NCI-H2107 (cell line): ENCODE measurements around the gene PRKAA2.

ENCODE experiments used
- DNase-seq: peaks from one replicate; lab custom pipeline; 2025; lab: John Stamatoyannopoulos, UW

PRKAA2 gene

DNA sequence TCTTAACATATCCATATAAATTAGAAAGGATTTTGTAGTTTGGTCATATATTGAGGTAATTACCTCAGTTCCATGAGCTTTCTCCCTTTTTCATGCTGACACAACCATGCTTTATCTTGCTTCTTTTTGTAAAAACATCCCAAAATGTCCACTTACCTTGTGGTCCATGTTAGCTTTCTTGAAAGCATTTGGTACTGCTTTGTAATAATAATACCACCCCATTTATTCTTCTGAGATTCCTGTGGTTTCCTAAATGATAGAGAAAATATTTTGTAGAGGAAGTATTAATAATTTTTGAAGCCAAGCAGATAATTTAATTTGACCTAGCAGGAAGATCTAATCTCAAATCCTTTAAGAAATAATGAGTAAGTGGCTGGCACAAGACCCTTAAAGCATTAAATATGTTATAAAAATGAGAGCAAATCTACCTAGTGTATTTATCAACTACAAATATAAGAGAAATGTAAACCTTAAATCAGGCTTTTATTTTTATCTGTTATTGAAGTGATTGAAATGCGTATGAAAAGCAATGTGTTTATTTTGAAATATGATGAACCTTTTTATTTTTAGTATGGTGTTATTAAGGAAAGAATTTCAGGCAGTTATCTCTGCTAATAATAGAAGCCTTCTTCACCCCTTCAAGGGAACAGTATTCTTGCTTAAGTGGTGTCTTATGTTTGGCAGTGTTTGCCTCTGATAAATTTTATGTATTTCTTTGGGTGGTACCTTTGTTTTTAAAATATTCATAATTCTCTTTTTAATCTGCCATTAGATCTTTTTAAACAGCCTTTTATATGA, 9.2 kb downstream of the PRKAA2 start:
- no peak for DNase-seq

DNA sequence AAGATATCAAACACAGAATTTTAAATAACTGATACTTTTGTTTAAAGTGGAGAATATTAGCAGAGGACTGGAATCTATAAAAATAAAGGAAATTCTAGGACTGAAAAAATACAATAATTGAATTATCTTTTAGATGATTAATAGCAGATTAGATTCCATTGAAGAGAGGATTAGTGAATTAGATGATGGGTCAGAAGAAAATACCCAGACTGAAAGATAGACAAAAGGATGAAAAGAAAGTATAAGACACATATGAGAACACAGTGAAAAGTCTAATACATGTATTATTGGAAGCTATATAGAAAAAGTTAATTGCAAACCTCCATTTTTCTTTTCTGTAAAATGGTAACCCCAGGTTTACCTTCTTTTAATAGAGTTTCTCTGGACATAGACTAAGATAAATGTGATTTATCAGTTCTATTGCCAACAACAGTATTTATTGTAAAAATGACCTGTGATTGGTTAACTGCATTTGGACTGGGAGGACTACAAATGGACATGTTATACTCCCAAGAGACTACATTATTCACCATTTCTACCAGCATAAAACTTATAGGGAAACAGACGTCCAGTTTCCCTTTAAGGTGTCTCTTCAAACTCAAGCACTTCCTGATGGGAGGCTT, 11.0 kb downstream of the PRKAA2 start:
- DNase-seq = no peak

DNA sequence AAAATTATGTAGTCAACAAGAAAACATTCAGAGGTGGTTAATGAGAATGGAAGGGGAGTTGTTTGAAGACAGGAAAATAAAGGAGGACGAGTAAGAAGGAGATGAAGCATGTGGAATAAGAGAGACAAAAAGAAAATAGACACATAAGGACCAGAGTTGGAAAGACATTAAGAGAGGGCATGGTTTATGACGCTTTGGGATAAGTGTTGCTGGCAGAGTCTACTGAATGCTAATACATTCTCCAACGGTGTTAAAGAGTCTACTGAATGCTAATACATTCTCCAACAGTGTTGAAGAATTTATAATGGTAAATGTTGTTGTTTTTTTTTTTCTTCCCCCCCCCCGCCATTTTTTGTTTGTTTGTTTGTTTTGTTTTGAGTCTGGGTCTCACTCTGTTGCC, 13.1 kb downstream of the PRKAA2 start:
- no peak for DNase-seq

DNA sequence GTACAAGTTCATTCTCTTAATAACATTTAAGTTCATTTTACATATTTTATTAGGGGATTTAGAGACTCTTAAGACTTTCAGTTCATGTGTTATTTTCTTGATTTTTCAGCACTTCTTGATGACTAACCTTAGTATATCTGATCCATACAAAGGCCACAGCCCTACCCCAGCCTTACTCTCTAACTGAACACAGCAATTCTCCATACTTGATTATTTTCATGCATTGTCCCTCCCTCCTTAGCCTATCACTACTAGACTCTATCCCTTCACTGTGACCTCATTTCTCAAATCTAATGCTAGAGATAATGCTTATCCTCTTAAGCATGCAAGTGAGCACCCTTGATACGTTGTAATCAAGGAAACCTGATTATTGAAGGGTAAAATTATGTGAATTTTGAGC, 15.2 kb downstream of the PRKAA2 start:
- DNase-seq = no peak

DNA sequence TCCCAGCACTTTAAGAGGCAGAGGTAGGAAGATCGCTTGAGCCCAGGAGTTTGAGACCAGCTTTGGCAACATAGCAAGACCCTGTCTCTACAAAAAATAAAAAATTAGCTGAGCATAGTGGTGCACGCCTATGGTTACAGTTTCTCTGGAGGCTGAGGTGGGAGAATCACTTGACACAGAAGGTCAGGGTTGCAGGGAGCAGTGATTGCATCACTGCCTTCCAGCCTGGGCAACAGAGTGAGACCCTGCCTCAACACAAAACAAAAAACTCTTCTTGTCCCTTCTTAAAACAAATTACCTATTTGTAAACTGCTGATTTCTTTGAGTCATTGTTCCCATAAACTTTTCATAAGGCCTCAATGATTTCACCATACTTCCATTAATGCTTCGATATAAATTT, 18.7 kb downstream of the PRKAA2 start:
- no peak for DNase-seq

DNA sequence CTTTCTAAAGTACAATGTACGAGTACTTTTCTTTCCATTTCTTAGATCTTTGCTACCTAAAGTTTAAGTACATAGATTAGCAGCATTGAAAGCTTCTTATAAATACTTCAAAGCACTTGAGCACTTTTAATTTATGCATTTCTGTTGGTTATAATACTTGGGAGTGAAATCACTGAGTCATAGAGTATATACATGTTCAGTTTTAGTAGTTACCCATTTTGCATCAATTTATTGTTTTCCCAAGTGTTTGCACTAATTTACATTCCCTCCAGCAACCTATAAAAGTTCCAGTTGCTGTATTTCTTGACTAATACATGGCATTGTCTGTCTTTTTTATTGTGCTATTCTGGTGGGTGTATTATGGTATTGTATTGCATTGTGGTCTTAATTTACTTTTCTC, 20.3 kb downstream of the PRKAA2 start:
- DNase-seq = no peak

DNA sequence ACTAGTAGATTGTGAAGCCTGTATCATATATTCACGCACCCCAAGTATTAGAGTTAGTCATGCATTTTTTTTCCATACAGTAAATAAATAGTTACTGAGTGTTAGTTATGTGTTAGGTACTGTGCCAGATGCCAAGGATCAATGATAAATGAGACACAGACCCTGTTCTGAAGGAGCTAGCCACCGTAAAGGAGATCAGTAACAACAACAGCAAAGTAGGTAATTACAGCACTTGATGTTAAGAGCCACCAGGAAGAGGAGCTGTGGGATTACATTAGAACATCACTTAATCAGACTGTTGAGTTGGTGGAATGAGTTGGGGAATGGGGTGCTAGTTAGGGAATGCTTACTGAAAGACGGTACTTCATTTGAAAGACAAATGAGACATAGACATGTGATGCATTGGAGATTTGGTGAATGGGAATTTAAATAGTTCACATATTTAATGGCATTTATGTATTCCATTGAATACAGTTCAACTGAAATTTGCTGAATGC, 21.0 kb downstream of the PRKAA2 start:
- DNase-seq = no peak

DNA sequence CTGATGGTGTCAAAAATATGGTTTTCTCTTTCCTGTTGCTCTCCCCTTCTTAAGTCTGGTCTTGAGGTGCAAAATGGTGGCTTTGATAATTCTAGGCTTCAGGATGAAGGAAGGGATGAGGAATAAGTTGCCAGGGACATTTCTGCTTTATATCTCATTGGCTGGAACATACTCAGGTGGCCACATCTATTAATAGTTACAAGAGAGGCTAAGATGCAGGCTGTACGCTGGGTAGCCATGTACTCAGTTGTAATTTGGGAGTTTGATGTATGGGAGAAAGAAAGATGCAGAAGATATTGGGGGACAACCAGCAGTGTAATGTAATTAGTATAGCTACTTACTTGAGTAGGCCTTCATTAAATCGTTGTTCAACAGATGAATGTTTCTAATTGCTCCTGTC, 25.2 kb downstream of the PRKAA2 start:
- DNase-seq = no peak

DNA sequence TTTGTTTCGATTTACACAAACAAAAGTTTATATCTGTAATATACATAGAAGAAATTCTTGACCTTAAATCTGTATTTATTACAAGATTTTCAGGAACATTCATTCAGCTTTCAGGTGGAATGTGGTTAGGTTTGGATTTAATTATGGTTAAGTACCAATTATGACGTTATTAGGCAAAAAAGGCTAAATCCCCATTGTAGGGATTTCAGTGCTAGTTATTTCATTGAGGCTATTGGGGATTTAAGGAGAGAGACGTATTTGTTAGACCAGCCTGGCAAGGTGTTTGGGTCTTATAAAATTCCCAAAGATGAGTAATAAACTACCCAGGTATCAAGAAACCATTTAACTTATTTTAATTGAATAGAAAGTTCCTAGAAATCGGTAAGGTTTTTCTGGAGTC, 26.0 kb downstream of the PRKAA2 start:
- no peak for DNase-seq

DNA sequence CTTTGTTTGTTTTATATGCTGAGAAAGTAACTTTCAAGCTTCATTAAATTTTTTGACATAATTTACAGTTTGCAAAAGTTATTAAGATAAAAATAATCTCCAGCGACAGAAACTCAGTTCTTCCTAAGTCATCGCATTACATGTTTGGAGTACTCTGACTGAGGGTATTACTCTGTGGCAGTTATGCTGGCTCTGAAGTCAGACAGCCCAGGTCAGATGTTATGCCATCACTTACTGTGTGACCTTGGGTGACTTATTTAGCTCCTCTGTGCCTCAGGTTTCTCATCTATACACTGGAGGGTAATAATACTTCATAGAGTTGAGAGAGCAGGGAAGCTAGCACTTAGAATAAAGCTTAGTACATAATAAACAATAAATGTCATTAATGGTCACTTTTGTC, 26.4 kb downstream of the PRKAA2 start:
- no peak for DNase-seq

DNA sequence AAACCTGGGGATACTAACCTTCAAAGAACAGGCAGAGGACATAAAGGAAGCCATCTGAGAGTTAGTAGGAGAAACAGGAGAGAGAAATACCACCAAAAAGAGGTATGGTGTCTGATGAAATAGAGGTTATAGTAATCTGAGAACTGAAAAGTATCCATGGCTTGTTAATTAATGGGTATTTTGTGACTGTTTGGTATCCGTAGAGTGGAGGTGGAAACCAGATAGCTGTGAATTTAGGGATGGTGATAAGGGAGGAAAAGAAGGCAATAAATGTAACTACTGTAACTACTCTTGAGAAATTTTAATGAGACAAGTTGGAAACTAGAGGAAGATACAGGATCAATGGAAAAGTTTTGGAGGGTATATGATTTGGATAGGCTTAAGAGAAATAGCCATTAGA, 27.5 kb downstream of the PRKAA2 start:
- DNase-seq = no peak

DNA sequence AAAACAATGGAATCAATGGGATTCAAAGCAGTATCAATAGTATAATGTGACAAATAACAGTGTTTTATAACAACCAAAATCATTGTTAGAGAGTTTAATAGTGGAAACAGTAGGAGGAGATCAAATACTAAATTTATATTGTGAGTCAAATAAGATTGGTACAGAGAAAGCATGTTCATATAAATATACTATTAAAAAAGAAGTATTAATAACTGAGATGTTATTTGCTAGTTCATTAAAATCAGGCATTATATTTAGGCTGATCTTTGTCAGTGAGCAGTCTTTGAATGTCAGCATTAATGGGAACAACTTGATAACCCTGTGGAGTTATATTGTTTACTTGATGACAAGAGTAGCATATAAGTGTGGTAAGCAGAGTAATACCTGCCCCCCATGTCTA, 30.6 kb downstream of the PRKAA2 start:
- no peak for DNase-seq

DNA sequence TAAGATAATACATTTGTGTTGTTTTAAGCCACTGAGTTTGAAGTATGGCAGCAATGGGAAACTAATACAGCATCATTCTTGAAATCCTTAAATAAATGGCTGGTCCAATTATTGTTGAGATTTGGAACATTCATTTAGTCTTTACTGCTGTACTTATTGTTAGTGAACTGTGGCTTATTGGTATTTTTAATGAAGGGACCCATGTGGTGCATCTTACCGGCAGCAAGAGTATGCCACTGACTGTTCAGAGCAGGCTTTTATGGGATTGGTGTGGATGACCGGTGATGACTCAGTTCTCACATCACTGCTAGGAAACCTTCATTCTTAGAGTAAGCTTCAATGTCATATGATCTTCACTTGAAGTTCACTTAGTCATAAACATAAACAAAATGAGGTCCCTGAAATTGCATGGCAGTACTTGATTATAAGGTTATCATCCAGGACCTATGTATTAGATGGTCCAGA, 31.5 kb downstream of the PRKAA2 start:
- DNase-seq = no peak

DNA sequence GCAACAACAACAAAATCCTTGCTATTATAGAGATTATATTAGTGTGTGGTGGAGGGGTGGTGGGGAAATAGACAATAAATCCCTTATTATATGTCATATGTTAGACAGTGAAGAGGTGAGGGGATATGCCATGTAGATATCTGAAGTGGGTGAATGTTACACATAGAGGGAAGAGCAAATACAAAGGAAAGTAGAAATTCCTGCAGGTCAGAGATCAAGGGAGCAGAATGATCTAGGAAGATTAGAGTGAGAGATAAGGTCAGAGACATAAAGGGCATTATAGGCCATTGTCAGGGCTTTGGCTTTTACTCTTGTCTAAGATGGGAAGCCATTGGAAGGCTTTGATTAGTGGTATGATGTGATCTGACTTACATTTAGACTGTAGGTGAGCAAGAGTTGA, 38.5 kb downstream of the PRKAA2 start:
- no peak for DNase-seq

DNA sequence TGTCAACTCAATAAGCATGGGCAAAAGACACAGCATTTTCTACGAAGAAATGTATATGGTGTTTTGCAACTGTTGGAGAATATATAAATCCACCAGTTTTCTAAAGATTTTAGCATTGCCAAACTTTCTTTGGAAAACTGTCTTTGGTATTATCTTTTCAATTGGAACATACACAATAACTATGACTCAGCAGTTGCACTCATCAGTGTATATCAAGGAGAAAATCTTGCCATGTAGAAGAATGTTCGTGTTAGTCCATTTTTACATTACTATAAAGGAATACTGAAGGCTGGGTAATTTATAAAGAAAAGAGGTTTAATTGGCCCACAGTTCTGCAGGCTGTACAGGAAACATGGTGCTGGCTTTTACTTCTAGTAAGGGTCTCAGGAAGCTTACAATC, 41.1 kb downstream of the PRKAA2 start:
- no peak for DNase-seq

DNA sequence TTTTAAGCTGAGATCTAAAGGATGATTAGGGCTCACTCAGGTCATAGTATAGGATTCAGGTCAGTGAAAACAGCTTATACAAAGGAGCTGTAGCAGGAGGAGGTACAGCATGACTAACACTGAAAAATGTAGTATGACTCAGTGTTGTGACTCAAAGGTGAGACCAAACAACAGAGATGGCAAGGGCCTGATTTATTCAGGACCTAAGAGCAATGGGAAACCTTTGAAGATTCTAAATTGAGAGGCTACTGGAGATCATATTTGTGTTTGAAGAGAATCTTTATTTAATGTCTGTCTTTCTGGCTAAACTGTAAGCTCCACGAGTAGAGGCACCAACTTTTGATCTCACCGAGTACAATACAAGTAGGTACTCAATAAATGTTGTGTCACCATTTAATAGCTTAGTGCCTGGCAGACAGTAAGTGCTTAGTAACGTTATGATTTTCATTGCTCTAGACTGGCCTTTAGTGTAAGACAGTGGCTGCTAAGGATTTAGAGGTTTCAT, 43.5 kb downstream of the PRKAA2 start:
- no peak for DNase-seq

DNA sequence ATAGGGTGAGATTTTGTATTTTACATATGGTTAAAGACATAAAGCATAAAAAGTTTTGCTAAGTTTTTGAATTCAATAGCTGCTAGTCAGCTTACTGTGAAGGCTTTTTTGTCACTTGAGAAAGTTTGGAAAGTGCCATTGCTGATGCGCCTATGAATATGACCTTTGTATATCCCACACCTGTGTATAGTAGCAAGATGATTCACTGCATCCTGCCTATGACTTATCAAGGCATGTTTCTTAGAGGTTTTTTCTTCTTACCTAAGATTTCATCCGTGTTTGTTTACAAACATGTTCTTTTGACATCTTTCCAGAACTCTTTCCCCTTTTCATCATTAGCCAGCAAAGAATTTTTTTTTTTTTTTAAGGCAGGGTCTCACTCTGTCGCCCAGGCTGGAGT, 51.5 kb downstream of the PRKAA2 start:
- no peak for DNase-seq

DNA sequence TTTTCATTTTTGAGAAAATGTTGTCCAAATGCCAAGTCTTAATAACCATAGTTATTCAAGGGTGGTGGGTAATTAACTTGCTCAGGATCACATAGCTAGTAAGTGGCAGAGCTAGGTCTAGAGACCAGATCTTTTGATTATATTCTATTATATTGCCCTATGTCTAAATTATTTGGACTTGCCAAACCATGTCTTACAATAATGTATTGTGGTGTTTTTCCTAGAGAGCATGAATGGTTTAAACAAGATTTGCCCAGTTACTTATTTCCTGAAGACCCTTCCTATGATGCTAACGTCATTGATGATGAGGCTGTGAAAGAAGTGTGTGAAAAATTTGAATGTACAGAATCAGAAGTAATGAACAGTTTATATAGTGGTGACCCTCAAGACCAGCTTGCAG, 58.6 kb downstream of the PRKAA2 start:
- no peak for DNase-seq

DNA sequence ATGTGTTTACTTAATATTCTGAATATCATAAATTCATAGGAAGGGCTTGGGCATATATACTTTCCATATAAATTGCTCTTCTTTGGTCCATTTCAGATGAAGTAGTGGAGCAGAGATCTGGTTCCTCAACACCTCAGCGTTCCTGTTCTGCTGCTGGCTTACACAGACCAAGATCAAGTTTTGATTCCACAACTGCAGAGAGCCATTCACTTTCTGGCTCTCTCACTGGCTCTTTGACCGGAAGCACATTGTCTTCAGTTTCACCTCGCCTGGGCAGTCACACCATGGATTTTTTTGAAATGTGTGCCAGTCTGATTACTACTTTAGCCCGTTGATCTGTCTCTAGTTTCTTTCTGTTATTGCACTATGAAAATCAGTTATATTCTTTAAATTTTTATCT, 62.3 kb downstream of the PRKAA2 start:
- DNase-seq = no peak

DNA sequence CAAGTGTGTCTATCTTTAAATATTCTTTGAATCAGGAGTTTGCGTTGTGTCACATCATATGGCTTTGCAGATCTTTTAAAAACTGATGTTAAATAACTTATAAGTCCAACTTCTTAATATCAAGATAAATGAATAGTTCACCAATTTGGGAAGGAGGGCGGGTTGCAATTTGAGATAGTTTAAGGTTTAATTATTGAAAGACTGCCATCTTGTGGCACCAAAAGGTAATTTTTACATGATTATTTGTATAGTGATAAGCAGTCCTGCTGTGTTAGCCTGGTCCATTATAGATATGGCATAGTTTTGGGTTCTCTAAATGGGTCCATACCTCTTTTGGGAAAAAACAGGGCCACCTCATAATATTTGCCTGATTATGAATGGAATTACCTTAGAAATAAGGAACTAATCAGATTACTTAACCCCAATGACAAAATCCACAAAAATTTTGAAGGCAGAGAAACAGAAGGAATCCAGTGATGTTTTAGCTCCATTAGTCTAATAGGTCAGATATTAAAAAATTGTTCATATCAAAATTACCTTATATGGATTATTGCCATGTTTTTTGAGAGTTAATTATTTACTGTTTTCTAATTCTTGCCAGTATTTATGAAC, 64.3 kb downstream of the PRKAA2 start:
- peak; percentile 77 for DNase-seq

DNA sequence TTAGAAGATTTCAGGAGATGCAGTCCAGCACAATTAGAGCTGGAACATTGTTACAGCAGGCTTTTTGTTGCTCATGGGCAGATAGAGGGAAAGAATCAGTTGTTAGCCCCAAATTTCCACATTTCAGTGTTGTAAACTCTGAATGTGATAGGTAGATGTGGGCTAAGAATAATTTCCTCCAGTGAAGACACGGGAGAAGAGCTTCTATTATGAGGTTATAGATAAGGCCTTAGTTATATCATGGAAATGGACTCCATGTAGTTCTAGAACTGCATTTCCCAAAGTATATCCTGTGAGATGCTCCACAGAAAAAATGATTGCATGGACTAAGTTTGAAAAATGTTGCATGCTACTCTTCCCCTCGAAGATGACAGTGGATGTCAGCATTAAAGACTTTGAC, 64.9 kb downstream of the PRKAA2 start:
- no peak for DNase-seq

DNA sequence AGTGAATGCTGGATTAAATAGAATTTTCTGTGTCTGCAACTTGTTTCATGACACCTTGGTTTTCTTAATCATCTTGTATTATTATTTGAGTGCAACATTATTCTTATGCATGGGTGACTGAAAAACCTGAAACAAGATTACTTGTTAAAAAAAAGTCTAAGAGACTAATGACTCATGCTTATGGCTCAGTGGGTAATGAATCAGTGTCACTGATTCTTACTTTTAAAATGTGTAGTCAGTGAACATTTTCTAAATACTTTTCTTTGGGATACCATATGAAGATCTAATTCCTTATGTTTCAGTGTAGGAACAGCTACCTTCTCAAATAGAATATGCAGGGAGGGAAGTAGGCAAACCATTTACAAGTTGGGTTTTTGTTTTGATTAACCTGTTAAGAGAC, 65.5 kb downstream of the PRKAA2 start:
- DNase-seq = no peak

DNA sequence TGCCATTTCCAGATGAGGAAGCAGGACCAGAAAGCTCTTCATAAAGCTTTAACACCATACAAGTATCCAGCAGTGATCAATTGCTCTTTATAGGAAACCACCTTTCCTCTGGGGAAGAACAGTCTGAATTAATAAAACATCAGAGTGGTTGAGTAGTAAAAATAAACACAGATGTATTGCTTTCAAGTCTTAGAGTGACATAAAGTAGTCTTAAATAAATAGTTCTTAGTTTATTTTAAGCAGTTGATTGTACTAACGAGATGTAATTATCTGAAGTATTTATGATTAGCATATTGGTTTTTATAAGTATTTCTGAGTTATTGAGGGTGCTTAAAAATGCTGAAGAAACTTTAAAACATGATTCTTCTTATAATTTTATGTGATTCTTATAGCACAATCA, 67.0 kb downstream of the PRKAA2 start:
- DNase-seq = no peak
